Stimulated activated CD8-positive, alpha-beta memory T cell treated with anti-CD3 and anti-CD28 coated beads, Interleukin-15, amount 100 ng/mL, for 24 hours (primary cell): ENCODE results near the gene ECM1.

ENCODE experiments used
- DNase-seq: peaks from one replicate; pipeline ENCODE4 v3.0.0-alpha.2; 2020; ENCODE audit warnings: low read depth

Gene ECM1

GRCh38 chr1:150545486-150546032 lies 37.6 kb downstream of the ECM1 start:
- DNase-seq = no peak

GRCh38 chr1:150546294-150546937 lies 38.5 kb downstream of the ECM1 start:
- DNase-seq = no peak

- DNase-seq = no peak
Measured at GRCh38 chr1:150548324-150548631, 40.4 kb downstream of the ECM1 start.

- no peak for DNase-seq
Measured at GRCh38 chr1:150548632-150549495, 41.0 kb downstream of the ECM1 start, which contains the start of gene ADAMTSL4. ADAMTSL4 (plus strand) TSS chr1:150549408; CDS start chr1:150552289, 2,881 bp downstream.

GRCh38 chr1:150549496-150550221 lies 41.8 kb downstream of the ECM1 start:
- DNase-seq = no peak

GRCh38 chr1:150550222-150551050 lies 42.5 kb downstream of the ECM1 start:
- no peak for DNase-seq

GRCh38 chr1:150551051-150551783 lies 43.3 kb downstream of the ECM1 start:
- DNase-seq = no peak

- DNase-seq = no peak
Measured at GRCh38 chr1:150551784-150552127, 43.8 kb downstream of the ECM1 start.

- no peak for DNase-seq
Measured at GRCh38 chr1:150552128-150552910, 44.4 kb downstream of the ECM1 start.

GRCh38 chr1:150552911-150553289 lies 45.0 kb downstream of the ECM1 start:
- DNase-seq = no peak

GRCh38 chr1:150553392-150554085 lies 45.6 kb downstream of the ECM1 start:
- DNase-seq = no peak

- no peak for DNase-seq
Measured at GRCh38 chr1:150554086-150554452, 46.2 kb downstream of the ECM1 start.

GRCh38 chr1:150555198-150555970 lies 47.5 kb downstream of the ECM1 start:
- DNase-seq = no peak

GRCh38 chr1:150555971-150556865 lies 48.3 kb downstream of the ECM1 start:
- no peak for DNase-seq

- no peak for DNase-seq
Measured at GRCh38 chr1:150557065-150557600, 49.2 kb downstream of the ECM1 start.

- DNase-seq = no peak
Measured at GRCh38 chr1:150557813-150558212, 49.9 kb downstream of the ECM1 start.

GRCh38 chr1:150558303-150558704 lies 50.4 kb downstream of the ECM1 start:
- no peak for DNase-seq
